Measurements from ENCODE around the gene FAR2. TPM values are rescaled to one million over a fixed set of nuclear protein-coding genes. Genes with fewer than 3 reads are reported as not detected.
"Not testable (repeated sequence)": the region's sequence is repeated elsewhere in the genome, so short reads cannot be mapped to it uniquely, and the experiment has no call there.

The FAR2 gene
- total RNA-seq, 2 experiments from 2014 or later, result 2.2 to 4.4 TPM

- H3K4me3 Mint-ChIP-seq; intact Hi-C loops (cut with micrococcal nuclease); H3K27ac Mint-ChIP-seq: not testable (repeated sequence)
Observed at GRCh38 chr12:29138855-29139254, 10.2 kb upstream of the FAR2 start.

GRCh38 chr12:29145372-29146170, 3.5 kb upstream of the FAR2 start:
- Mint-ChIP-seq H3K4me1 (ENCODE audit: low read depth) (peaks cover 8% of the 10 kb centered on the region), H3K36me3 (ENCODE audit: low read depth) (no peaks in the 10 kb centered on the region), H3K27me3 (ENCODE audit: low read depth) (peaks cover 13% of the 10 kb centered on the region), H3K9me3 (peaks cover 2% of the 10 kb centered on the region), H3K4me3 (no peak overlapping the region), H3K27ac (no peak overlapping the region)
- DNase-seq, result no peak
- intact Hi-C loops (cut with micrococcal nuclease), result loop anchor here (5.0 kb wide), 2 partner anchors 172 to 237 kb away; partner anchors contain the start of gene ERGIC2
- CTCF ChIA-PET, result no interaction called here

More at GRCh38 chr12:29138855-29139254, 10.2 kb upstream of the FAR2 start:
- H3K27me3 Mint-ChIP-seq (ENCODE audit: low read depth); H3K9me3 Mint-ChIP-seq; H3K36me3 Mint-ChIP-seq (ENCODE audit: low read depth); H3K4me1 Mint-ChIP-seq (ENCODE audit: low read depth); CTCF ChIA-PET; DNase-seq: not testable (repeated sequence)

GRCh38 chr12:29146196-29146595, 2.9 kb upstream of the FAR2 start:
- H3K27me3 Mint-ChIP-seq (ENCODE audit: low read depth), result peaks cover 13% of the 10 kb centered on the region
- intact Hi-C loops (cut with micrococcal nuclease), result loop anchor here (5.0 kb wide), 2 partner anchors 171 to 236 kb away; partner anchors contain the start of gene ERGIC2
- CTCF ChIA-PET, result no interaction called here
- H3K9me3 Mint-ChIP-seq, result peaks cover 2% of the 10 kb centered on the region
- no peak overlapping the region for H3K27ac Mint-ChIP-seq
- H3K4me1 Mint-ChIP-seq (ENCODE audit: low read depth), result peaks cover 8% of the 10 kb centered on the region
- H3K36me3 Mint-ChIP-seq (ENCODE audit: low read depth), result no peaks in the 10 kb centered on the region
- H3K4me3 Mint-ChIP-seq, result no peak overlapping the region
- DNase-seq, result no peak

- CTCF ChIA-PET, result interaction anchor here (0.6 to 1.2 kb wide), 2 partner anchors 12 to 1163 kb away, joined by 3 read pairs; no protein-coding TSS in a partner anchor
- Mint-ChIP-seq H3K9me3 (no peaks in the 10 kb centered on the region), H3K27me3 (ENCODE audit: low read depth) (peaks cover 13% of the 10 kb centered on the region), H3K4me3 (peak overlapping the region; percentile 87), H3K27ac (no peak overlapping the region), H3K36me3 (ENCODE audit: low read depth) (no peaks in the 10 kb centered on the region), H3K4me1 (ENCODE audit: low read depth) (peaks cover 8% of the 10 kb centered on the region)
- intact Hi-C loops (cut with micrococcal nuclease), result loop anchor here (5.0 kb wide), 2 partner anchors 169 to 234 kb away; partner anchors contain the start of gene ERGIC2
- DNase-seq, result no peak
Observed at GRCh38 chr12:29147731-29148595, 1.1 kb upstream of the FAR2 start.

DNA sequence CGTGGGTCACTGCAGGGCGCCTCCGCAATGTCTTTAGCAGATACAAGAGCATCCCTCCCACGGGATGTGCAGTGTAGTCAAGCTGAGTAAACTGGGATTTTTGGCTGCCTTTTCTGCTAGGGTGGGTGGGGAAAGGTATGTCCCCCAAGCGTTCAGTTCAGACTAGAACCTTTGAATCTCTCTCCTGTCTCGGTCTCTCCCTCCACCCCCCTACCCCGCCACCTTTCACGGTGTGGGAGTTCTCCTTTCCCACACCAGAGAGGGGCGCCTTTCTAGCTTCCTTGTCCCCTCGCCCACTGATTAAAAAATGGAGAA, 525 bp upstream of the FAR2 start:
- Mint-ChIP-seq H3K36me3 (ENCODE audit: low read depth) (no peaks in the 10 kb centered on the region), H3K4me3 (peak overlapping the region; percentile 87), H3K4me1 (ENCODE audit: low read depth) (peaks cover 8% of the 10 kb centered on the region), H3K9me3 (no peaks in the 10 kb centered on the region), H3K27ac (peak overlapping the region; percentile 59), H3K27me3 (ENCODE audit: low read depth) (peaks cover 13% of the 10 kb centered on the region)
- intact Hi-C loops (cut with micrococcal nuclease), result loop anchor here (5.0 kb wide), 2 partner anchors 169 to 234 kb away; partner anchors contain the start of gene ERGIC2
- no peak for DNase-seq
- CTCF ChIA-PET, result interaction anchor here (0.5 to 1.2 kb wide), 2 partner anchors 11 to 257 kb away, joined by 3 read pairs; no protein-coding TSS in a partner anchor

DNA sequence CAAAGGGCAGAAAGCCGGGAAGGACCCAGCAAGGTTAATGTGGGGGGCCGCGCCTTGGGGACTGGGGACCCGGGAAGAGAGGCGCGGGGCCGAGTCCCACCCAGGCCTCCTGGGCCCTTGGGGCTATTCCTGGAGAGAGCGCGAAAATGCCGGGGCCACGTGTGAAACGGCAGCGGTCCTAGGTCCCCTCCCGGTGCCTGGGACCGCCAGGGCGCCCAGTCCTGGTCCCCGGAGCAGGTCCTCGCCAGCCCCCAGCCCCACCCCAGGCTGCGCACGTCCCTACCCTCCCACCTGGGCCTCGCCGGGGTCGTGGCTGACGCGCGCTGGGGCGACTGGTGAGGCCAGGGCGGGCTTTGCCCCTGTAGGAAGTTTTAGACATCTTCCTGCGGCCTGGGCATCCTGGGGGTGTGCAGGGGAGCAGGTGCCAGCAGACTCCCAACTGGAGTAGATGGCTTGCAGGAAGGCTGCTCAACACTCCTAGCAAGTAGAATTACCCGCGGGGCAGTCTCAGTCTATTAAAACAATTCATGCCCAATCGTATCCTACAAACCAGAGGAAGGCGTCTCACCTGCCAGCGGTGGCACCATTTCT, 708 bp downstream of the FAR2 start:
- Mint-ChIP-seq H3K9me3 (no peaks in the 10 kb centered on the region), H3K27me3 (ENCODE audit: low read depth) (peaks cover 13% of the 10 kb centered on the region), H3K27ac (no peak overlapping the region), H3K4me3 (peak overlapping the region; percentile 87), H3K36me3 (ENCODE audit: low read depth) (no peaks in the 10 kb centered on the region), H3K4me1 (ENCODE audit: low read depth) (peaks cover 8% of the 10 kb centered on the region)
- CTCF ChIA-PET, result no interaction called here
- no peak for DNase-seq
- intact Hi-C loops (cut with micrococcal nuclease), result loop anchor here (1.0 to 5.0 kb wide), 3 partner anchors 46 to 233 kb away; partner anchors contain the start of gene ERGIC2

GRCh38 chr12:29150462-29150861, 1.4 kb downstream of the FAR2 start:
- no peak for DNase-seq
- peaks cover 10% of the 10 kb centered on the region for H3K27me3 Mint-ChIP-seq (ENCODE audit: low read depth)
- H3K36me3 Mint-ChIP-seq (ENCODE audit: low read depth), result no peaks in the 10 kb centered on the region
- H3K9me3 Mint-ChIP-seq, result no peaks in the 10 kb centered on the region
- H3K4me3 Mint-ChIP-seq, result no peak overlapping the region
- peaks cover 8% of the 10 kb centered on the region for H3K4me1 Mint-ChIP-seq (ENCODE audit: low read depth)
- intact Hi-C loops (cut with micrococcal nuclease), result no loop called here
- CTCF ChIA-PET, result no interaction called here
- H3K27ac Mint-ChIP-seq, result no peak overlapping the region

DNA sequence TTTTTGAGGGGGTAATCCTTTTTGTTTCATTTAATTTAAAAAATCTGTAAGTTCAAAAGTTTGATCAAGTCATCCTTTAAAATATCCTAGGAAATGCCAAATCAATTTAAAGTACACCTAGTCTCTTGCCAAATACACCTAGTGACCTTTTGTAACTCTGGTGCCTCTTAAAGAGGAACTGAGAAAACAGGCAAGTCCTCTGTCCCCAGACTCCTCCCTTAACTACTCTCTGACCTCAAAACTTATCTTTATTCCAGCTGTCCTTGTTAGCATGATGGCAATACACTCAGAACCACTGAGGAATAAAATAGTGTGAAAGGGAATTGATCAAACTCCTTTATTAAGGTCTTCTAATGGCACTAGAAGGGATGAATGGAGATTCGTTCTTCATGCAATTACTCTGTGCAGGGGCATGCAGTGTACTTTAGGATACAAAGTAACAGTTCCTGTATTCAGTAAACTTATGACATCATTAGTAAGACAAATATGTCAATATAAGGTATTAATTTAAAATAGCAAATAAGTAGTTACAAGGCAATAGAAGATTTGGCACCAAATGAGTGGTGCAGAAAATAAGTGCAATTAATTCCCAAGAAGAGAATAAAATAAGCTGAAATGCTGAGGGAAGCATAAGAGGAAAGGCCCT, 3.3 kb downstream of the FAR2 start:
- H3K27ac Mint-ChIP-seq, result no peak overlapping the region

GRCh38 chr12:29152981-29153630, 4.0 kb downstream of the FAR2 start:
- Mint-ChIP-seq H3K9me3 (no peaks in the 10 kb centered on the region), H3K27me3 (ENCODE audit: low read depth) (peaks cover 4% of the 10 kb centered on the region), H3K36me3 (ENCODE audit: low read depth) (no peaks in the 10 kb centered on the region), H3K4me3 (no peak overlapping the region), H3K27ac (no peak overlapping the region), H3K4me1 (ENCODE audit: low read depth) (peaks cover 8% of the 10 kb centered on the region)
- CTCF ChIA-PET, result interaction anchor here (0.7 kb wide), 1 partner anchor 165 kb away, joined by 3 read pairs; no protein-coding TSS in a partner anchor
- no peak for DNase-seq
- intact Hi-C loops (cut with micrococcal nuclease), result no loop called here

More for the DNA sequence above, 3.3 kb downstream of the FAR2 start:
- DNase-seq, result no peak
- intact Hi-C loops (cut with micrococcal nuclease), result no loop called here
- H3K9me3 Mint-ChIP-seq, result no peaks in the 10 kb centered on the region
- no peaks in the 10 kb centered on the region for H3K36me3 Mint-ChIP-seq (ENCODE audit: low read depth)
- H3K27me3 Mint-ChIP-seq (ENCODE audit: low read depth), result peaks cover 8% of the 10 kb centered on the region
- peaks cover 8% of the 10 kb centered on the region for H3K4me1 Mint-ChIP-seq (ENCODE audit: low read depth)
- no peak overlapping the region for H3K4me3 Mint-ChIP-seq
- CTCF ChIA-PET, result interaction anchor here (0.7 kb wide), 1 partner anchor 166 kb away, joined by 3 read pairs; no protein-coding TSS in a partner anchor

DNA sequence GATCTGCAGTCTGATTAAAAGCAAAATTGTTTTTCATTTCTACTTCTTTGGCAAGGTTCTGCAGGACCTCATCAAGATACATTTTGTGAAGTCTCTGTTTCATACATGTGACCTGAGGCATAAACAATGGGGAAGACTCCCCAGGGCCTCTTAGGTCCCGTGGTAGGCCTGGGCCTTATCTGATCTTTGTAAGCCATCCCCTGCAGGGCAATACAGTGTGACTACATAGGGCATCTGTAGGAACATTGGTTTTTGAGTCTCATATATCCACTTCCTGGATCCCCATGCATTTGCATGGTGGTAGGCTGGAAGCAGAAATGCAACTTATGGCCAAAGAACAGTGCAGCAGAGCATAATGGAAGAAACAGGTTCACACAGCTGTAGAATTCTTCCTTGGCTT, 6.0 kb downstream of the FAR2 start:
- no peak for DNase-seq
- Mint-ChIP-seq H3K27ac (no peak overlapping the region), H3K9me3 (no peaks in the 10 kb centered on the region), H3K4me1 (ENCODE audit: low read depth) (peaks cover 10% of the 10 kb centered on the region), H3K36me3 (ENCODE audit: low read depth) (peaks cover 4% of the 10 kb centered on the region), H3K27me3 (ENCODE audit: low read depth) (peaks cover 2% of the 10 kb centered on the region), H3K4me3 (no peak overlapping the region)
- CTCF ChIA-PET, result no interaction called here
- intact Hi-C loops (cut with micrococcal nuclease), result no loop called here

GRCh38 chr12:29157486-29157946, 8.4 kb downstream of the FAR2 start:
- Mint-ChIP-seq H3K27ac (no peak overlapping the region), H3K4me1 (ENCODE audit: low read depth) (peaks cover 19% of the 10 kb centered on the region), H3K9me3 (no peaks in the 10 kb centered on the region), H3K36me3 (ENCODE audit: low read depth) (peaks cover 4% of the 10 kb centered on the region), H3K4me3 (no peak overlapping the region), H3K27me3 (ENCODE audit: low read depth) (no peaks in the 10 kb centered on the region)
- intact Hi-C loops (cut with micrococcal nuclease), result no loop called here
- CTCF ChIA-PET, result no interaction called here
- DNase-seq, result no peak
